Activated T-helper 1 cell treated with Interleukin-2 at 50 U/mL for 16 hours (primary cell): ENCODE results near the gene COL4A2.
"Not testable (repeated sequence)": the region's sequence is repeated elsewhere in the genome, so short reads cannot be mapped to it uniquely, and the experiment has no call there.

Experiments used
- DNase-seq: peaks from one replicate; pipeline ENCODE4 v3.0.0-alpha.2; 2020; ENCODE audit warnings: low read depth

COL4A2 gene

GRCh38 chr13:110475550-110476219, 168.6 kb downstream of the COL4A2 start:
- no peak for DNase-seq

- no peak for DNase-seq
Observed at GRCh38 chr13:110476220-110476617, 169.1 kb downstream of the COL4A2 start.

GRCh38 chr13:110477706-110478245, 170.7 kb downstream of the COL4A2 start:
- no peak for DNase-seq

GRCh38 chr13:110478405-110479214, 171.5 kb downstream of the COL4A2 start:
- DNase-seq: no peak

- DNase-seq: no peak
Observed at GRCh38 chr13:110479215-110479545, 172.1 kb downstream of the COL4A2 start.

GRCh38 chr13:110479648-110480047, 172.6 kb downstream of the COL4A2 start:
- no peak for DNase-seq

- no peak for DNase-seq
Observed at GRCh38 chr13:110480161-110480560, 173.1 kb downstream of the COL4A2 start.

GRCh38 chr13:110483386-110483968, 176.4 kb downstream of the COL4A2 start:
- DNase-seq: no peak

- DNase-seq: no peak
Observed at GRCh38 chr13:110484290-110485048, 177.4 kb downstream of the COL4A2 start.

- DNase-seq: no peak
Observed at GRCh38 chr13:110485604-110486003, 178.5 kb downstream of the COL4A2 start.

- DNase-seq: no peak
Observed at GRCh38 chr13:110486061-110486715, 179.1 kb downstream of the COL4A2 start.

- not testable (repeated sequence) for DNase-seq
Observed at GRCh38 chr13:110486880-110487279, 179.8 kb downstream of the COL4A2 start.

- no peak for DNase-seq
Observed at GRCh38 chr13:110490009-110490770, 183.1 kb downstream of the COL4A2 start.

- no peak for DNase-seq
Observed at GRCh38 chr13:110491869-110492678, 185.0 kb downstream of the COL4A2 start.

- no peak for DNase-seq
Observed at GRCh38 chr13:110492679-110493593, 185.9 kb downstream of the COL4A2 start.

- no peak for DNase-seq
Observed at GRCh38 chr13:110493613-110494012, 186.5 kb downstream of the COL4A2 start.

- DNase-seq: no peak
Observed at GRCh38 chr13:110495376-110495775, 188.3 kb downstream of the COL4A2 start.

GRCh38 chr13:110495881-110496280, 188.8 kb downstream of the COL4A2 start:
- no peak for DNase-seq

GRCh38 chr13:110496281-110496680, 189.2 kb downstream of the COL4A2 start:
- no peak for DNase-seq
